ENCODE results near the gene SLC24A4.
"Not testable (repeated sequence)": the region's sequence is repeated elsewhere in the genome, so short reads cannot be mapped to it uniquely, and the experiment has no call there.

Gene SLC24A4

GRCh38 chr14:92373336-92373735, 50.4 kb downstream of the SLC24A4 start:
- no peak for DNase-seq

GRCh38 chr14:92380131-92380530, 57.2 kb downstream of the SLC24A4 start:
- DNase-seq = no peak

- no peak for DNase-seq
Observed at GRCh38 chr14:92380582-92380981, 57.6 kb downstream of the SLC24A4 start.

- DNase-seq = no peak
Observed at GRCh38 chr14:92382677-92383076, 59.7 kb downstream of the SLC24A4 start.

GRCh38 chr14:92383805-92384204, 60.8 kb downstream of the SLC24A4 start:
- DNase-seq = no peak

- DNase-seq = no peak
Observed at GRCh38 chr14:92384461-92385133, 61.6 kb downstream of the SLC24A4 start.

- DNase-seq = peak; percentile 19
Observed at GRCh38 chr14:92385561-92385960, 62.6 kb downstream of the SLC24A4 start.

GRCh38 chr14:92386165-92386564, 63.2 kb downstream of the SLC24A4 start:
- no peak for DNase-seq

- no peak for DNase-seq
Observed at GRCh38 chr14:92386637-92387036, 63.7 kb downstream of the SLC24A4 start.

GRCh38 chr14:92387578-92387977, 64.6 kb downstream of the SLC24A4 start:
- no peak for DNase-seq

- DNase-seq = no peak
Observed at GRCh38 chr14:92389598-92390158, 66.7 kb downstream of the SLC24A4 start.

GRCh38 chr14:92391726-92392125, 68.8 kb downstream of the SLC24A4 start:
- no peak for DNase-seq

- DNase-seq = no peak
Observed at GRCh38 chr14:92392711-92393110, 69.7 kb downstream of the SLC24A4 start.

- DNase-seq = peak; percentile 73
Observed at GRCh38 chr14:92397150-92397952, 74.4 kb downstream of the SLC24A4 start.

GRCh38 chr14:92397953-92398564, 75.1 kb downstream of the SLC24A4 start:
- no peak for DNase-seq

- DNase-seq = no peak
Observed at GRCh38 chr14:92398888-92399636, 76.1 kb downstream of the SLC24A4 start.

GRCh38 chr14:92400579-92401444, 77.8 kb downstream of the SLC24A4 start:
- no peak for DNase-seq

GRCh38 chr14:92401561-92401960, 78.6 kb downstream of the SLC24A4 start:
- no peak for DNase-seq

- DNase-seq = not testable (repeated sequence)
Observed at GRCh38 chr14:92402500-92402899, 79.5 kb downstream of the SLC24A4 start.

- no peak for DNase-seq
Observed at GRCh38 chr14:92404018-92404417, 81.1 kb downstream of the SLC24A4 start.

GRCh38 chr14:92404421-92404820, 81.5 kb downstream of the SLC24A4 start:
- no peak for DNase-seq

- DNase-seq = no peak
Observed at GRCh38 chr14:92404938-92405337, 82.0 kb downstream of the SLC24A4 start.

All from NCI-H2171 (cell line).